Adipose tissue (tissue), 3 donors: ENCODE measurements around the gene PRKX. TPM values are rescaled to one million over a fixed set of nuclear protein-coding genes. Genes with fewer than 3 reads are reported as not detected.
"Not testable (repeated sequence)": the region's sequence is repeated elsewhere in the genome, so short reads cannot be mapped to it uniquely, and the experiment has no call there.

Source experiments
- H3K27ac ChIP-seq: one replicate; pipeline ENCODE4 v1.5.1; 2013; ENCODE audit warnings: low read depth, low read length
- WGBS, 3 donors: extraction: QIAGEN DNeasy Blood & Tissue Kit; methylation state at CpG; one replicate each; pipeline ENCODE4 v1.1.7; 2013; 5-methylcytosine and 5-hydroxymethylcytosine counted together
- polyA plus RNA-seq, 3 donors: library from polyadenylated mRNA; stranded (reverse); fragments of 200-250 nt; gene quantifications; one replicate each; pipeline ENCODE4 v1.2.3, GENCODE V29; 2013
- donor health status: healthy with polysubstance abuse.
- donor health status: Bipolar disorder and iron deficiency.
- donor health status: healthy.

The PRKX gene
- polyA plus RNA-seq, 3 donors: 2.4 to 5.2 (median 3.3) TPM

DNA sequence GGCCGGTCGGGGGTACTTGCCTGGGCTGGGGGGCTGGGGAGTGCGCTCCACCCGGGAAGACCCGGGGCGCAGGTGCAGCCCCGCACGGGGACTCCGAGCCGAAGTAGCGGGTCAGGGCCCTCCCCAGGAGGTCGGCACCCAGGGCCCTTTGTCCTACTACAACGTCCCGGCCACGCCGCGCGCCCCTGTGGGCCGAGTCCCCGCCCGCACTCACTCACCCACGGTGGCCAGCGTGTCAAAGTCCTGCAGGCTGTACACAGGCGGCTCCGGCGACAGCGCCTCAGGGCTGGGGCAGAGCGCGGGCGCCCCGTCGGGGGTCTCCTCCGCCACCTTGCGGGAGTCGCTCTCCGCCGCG is 602 bp downstream of the PRKX start:
- 0 to 1% (median 0%) methylated on average over 9 to 38 of the region's 38 CpGs for WGBS, 3 donors
- no peak overlapping the region for H3K27ac ChIP-seq

DNA sequence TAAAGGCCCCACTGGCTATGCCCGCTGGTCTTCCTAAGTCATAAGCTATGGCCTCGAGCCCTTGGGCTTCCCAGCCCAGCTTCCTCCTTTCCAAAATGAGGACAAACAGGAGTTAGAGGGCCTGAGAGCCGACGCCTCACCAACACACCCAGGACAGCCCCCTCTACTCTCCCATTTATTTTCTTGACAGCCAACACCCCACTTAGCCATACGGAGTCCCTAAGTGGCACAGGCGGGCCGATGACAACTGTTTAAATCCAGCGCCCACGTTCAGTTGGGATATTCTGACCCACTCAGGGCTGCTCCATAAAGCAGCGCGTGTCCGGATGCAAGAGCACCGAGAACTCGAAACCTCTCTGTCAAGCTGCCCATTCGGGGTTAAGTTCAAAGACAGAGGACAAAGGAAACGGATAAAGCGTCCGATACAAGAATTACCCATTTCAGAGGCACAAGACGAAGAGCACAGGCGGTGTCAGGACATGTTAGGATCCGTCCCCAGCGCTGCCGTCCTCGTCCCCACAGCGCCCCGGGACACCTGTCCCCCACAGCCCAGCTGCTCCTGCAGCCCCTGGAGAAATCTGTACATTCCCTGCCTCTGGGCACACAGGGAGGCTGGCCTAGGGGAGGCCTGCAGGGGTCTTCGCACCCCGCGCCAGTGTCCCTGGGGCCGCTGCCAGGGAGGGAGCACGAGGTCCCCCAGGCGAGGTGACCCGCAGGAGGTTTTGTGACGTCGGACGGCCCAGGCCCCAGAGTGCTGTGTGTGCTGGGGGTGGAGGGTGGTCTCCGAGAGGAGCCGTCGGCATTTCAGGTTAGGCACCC is 1.2 kb downstream of the PRKX start:
- H3K27ac ChIP-seq: no peak overlapping the region
- 4 to 32% (median 6%) methylated on average over 32 to 39 of the region's 39 CpGs for WGBS, 3 donors

DNA sequence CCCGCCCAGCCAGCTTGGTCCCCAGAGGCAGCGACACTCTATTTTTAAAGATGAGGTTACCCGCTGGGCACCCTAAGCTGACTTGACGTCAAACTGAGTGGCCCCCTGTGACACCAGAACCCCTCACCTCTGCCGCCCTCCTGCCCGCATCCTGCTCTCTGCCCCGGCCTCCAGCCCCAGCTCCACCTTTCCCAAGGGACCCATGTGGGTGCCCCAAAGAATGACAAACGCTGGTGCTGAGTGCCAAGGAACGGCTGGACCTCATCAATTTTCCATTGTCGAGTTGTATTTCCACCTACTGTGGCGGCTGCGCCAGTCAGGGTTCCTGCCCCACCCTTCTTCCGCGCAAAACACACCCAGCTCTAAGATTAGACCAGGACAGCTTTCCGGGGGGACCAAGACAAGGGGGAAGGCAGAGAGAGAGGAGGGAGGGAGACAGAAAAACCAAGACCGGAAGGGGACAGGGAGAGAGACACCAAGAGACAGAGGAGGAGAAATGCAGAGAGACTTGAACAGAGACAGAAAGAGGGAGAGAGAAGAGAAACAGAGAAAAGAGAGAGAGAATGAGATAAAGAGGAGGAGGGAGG is 2.0 kb downstream of the PRKX start:
- H3K27ac ChIP-seq: no peak overlapping the region

DNA sequence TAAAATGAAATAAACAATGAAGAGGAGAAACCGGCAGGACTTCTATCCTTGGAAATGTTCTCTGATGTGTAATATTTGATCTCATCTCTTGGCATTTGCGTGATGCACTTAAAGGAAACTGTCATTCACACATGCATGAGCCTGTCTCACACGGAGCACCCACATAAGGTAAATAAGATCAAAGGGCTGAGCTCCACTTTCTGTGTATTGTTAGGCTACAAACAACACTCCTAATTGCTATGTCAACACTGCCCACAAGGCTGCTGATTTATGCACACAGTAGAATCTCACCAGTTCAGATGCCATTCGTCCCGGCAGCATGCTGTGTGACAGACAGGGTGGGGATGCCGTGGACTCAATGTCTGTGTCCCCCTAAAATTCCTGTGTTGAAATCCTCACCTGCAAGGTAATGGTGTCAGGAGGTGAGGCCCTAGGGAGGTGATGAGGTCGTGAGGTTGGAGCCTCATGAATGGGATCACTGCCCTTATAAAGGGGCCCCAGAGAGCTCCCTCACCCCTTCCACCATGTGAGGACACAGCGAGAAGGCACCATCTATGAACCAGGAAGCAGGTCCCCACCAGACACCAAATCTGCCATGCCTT is 5.7 kb downstream of the PRKX start:
- WGBS, 3 donors: 57 to 88% (median 68%) methylated on average over 7 of the region's 8 CpGs
- not testable (repeated sequence) for H3K27ac ChIP-seq

More for the DNA sequence above, 2.0 kb downstream of the PRKX start:
- 43 to 81% (median 45%) methylated on average over 15 to 16 of the region's 16 CpGs for WGBS, 3 donors

DNA sequence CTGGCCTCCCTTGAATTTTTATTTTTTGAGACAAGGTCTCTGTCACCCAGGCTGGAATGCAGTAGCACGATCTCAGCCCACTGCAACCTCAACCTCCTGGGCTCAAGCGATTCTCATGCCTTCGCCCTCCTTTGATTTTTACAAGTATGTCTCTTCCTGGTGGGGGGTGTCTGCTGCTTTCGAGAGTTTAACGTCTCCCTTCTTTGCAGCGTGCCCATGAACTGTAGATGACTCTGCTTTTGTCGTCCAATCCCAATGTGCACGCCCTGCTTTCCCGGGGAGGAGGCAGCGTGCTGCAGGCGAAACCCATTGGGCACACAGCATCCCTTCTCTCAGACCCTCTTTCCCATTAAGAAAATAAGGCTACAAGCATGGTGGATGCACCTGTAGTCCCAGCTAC is 7.0 kb downstream of the PRKX start:
- 93 to 96% (median 94%) methylated on average over 9 to 11 of the region's 11 CpGs for WGBS, 3 donors
- no peak overlapping the region for H3K27ac ChIP-seq

DNA sequence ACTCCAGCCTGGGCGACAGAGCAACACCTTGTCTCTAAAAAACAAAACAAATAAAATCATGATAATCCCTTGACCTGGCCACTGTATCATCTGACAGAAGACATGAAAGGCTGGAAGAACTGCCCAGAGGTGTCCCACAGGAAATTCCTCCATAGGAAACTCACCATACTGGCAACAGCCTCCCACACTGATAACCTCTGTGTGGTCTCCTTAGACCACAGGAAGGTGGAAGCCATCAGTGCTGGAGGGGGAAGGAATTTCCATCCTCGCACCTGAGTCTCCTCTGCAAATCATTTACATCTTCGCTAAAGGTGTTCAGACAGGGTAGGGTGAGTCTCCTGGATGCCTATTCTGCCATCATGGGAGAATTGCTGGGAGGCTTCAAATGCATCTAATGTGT is 10.2 kb downstream of the PRKX start:
- 82 to 90% (median 86%) methylated on average over 3 of the region's 3 CpGs for WGBS, 3 donors
- not testable (repeated sequence) for H3K27ac ChIP-seq

DNA sequence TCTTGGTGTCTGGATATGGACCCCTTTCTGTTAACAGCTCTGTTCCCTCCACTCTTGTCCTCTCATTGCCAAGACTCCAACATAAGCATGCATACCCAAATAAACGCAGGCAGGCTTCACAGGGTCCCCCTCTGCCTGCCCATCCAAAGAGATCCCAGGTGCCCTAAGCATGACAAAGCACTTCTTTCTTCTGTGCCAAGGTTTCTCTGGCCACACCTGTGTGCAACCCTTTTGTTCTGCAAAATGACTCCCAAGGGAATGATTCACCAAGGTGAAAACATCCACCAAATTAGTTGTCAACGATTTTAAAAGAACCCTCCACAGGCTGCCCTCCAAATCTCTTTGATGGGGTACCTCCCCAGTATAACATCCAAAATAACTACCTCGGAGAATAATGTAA is 11.4 kb downstream of the PRKX start:
- WGBS, 3 donors: 31 to 58% (median 52%) methylated on average over 2 to 3 of the region's 3 CpGs
- H3K27ac ChIP-seq: not testable (repeated sequence)

DNA sequence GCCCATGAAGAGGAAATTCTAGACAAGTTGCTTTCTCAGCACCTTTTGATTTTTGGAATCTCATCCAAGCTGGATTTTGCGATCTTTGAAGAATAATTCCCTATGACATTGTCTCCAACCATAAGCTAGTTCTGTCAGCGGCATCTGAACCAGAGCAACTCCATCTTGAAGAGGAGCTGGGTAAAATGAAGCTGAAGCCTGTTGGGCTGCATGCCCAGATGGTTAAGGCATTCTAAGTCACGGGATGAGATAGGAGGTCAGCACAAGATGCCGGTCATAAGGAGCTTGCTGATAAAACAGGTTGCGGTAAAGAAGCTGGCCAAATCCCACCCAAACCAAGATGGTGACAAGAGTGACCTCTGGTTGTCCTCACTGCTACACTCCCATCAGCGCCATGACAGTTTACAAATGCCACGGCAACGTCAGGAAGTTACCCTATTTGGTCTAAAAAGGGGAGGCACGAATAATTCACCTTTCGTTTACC is 12.0 kb downstream of the PRKX start:
- WGBS, 3 donors: 93 to 98% (median 96%) methylated on average over 9 to 10 of the region's 10 CpGs
- H3K27ac ChIP-seq: not testable (repeated sequence)

DNA sequence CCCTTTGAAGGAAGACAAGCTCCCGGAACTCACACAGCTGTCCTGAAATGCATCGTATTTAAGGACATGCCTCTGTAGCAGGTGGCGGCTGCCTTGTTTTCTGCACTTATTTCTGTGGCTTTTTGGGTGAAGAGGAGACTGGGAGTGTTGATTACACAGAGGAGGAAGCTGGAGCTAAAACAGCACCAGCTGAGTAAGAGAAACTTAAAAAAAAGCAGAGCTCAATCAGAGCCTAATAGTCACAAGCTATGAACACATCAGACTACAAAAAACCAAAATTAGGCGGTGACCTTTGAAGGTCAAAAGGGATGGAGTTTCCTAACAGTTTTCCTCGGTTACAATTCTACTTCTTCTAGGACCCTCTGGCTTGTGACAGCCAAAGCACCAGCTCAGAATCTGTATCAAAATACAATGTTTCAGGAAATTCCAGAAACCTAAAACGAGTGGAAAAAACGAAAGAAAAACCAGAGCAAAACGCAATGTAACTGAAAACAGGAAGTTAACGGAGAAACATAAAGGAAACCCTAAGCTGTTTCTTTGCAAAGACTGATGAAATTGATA is 13.5 kb downstream of the PRKX start:
- 7 to 56% (median 22%) methylated on average over 9 of the region's 9 CpGs for WGBS, 3 donors
- H3K27ac ChIP-seq: no peak overlapping the region

DNA sequence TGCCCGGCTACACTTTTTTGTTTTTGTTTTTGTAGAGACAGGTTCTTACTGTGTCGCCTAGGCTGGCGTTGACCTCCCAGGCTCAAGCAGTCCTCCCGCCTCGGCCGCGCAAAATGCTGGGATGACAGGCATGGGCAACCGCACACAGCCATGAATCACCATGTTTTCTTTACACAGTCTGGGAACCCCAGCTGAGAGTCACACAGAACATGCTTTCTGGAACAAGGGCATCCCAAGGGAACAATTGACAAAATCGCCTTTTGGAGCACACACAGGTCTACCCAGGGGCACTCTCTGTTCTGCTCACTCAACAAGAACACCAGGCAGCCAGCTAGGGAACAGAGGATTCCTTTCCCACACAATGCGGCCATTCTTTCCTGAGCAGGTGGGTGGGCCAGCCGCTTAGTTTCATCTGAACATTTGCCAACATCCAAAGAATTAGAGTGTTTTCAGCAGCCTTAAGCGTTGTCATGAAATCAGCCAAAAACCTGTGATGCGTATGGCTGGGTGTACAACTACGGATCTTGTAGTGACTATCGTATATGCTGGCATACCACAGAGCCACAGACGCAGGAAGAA is 15.7 kb downstream of the PRKX start:
- WGBS, 3 donors: 64 to 67% (median 66%) methylated on average over 16 of the region's 16 CpGs
- no peak overlapping the region for H3K27ac ChIP-seq

DNA sequence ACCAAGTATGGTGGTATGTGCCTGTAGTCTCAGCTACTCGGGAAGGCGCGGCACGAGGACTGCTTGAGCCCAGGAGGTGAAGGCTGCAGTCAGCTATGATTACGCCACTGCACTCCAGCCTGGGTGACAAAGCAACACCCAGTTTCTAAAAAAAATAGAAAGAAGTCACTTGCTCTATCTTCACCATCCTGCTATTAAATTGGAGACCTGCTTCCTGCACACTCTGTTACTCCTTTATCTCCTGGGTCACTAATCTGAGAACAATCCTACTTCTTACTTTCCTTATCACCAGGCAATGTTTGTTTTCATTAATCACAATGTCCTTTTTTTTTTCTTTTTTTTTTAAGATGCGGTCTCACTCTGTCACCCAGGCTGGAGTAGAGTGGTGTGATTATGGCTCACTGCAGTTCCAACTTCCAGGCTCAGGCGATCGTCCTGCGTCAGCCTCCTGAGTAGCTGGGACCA is 16.2 kb downstream of the PRKX start:
- WGBS, 3 donors: 66 to 82% (median 73%) methylated on average over 9 of the region's 9 CpGs

DNA sequence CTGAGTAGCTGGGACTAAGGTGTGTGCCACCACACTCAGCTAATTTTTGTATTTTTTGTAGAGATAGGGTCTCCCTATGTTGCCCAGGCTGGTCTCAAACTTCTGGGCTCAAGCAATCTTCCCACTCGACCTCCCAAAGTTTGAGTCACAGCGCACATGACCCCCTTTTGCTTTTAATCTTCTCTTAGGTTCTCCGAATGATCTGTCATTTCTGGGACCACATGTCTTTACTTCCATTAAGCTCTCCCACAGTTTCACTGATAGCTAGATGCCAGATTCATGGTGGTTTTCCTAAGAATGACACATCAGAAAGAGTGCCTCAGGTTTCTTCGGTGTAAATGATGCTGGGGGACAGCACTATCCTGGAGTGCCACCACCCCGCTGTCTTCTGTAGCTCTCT is 17.9 kb downstream of the PRKX start:
- WGBS, 3 donors: 87 to 94% (median 93%) methylated on average over 5 of the region's 5 CpGs
- H3K27ac ChIP-seq: no peak overlapping the region

More for the DNA sequence above, 16.2 kb downstream of the PRKX start:
- H3K27ac ChIP-seq: no peak overlapping the region

DNA sequence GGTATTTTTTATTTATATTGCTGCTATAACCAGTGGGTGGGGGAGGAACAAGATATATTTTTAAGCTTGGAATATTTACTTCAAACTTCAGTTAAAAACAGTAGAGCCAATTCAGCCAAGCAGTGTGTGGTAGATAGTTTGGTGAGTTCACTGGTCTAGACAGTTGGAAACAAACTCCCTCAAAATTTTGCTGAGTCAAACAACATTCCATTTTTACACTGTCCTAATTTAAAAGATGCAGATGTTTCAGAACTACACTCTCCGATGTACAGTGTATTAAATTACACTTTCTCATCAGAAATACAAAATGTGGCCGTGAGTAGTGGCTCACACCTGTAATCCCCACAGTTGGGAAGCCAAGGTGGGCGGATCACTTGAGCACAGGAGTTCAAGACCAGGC is 23.3 kb downstream of the PRKX start:
- 53 to 88% (median 56%) methylated on average over 3 of the region's 3 CpGs for WGBS, 3 donors

DNA sequence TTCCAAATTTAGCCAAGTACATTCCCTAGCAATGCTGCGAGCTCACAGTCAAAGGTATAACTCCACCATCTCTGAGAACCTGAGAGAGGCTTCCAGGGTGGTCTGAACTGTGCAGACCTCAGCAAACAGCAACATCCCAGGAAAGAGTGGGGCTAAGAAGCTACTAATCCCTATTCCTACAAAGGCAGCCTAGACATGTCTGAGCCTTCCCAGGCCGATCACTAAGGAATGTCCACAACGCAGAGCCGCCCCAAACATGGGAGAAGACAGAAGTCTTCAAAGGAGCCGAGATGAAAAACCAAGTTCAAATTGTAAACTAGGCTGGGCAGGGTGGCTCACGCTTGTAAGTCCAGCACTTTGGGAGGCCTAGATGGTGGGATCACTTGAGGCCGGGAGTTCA is 30.2 kb downstream of the PRKX start:
- WGBS, 3 donors: 96% methylated on average over 7 of the region's 7 CpGs
- H3K27ac ChIP-seq: not testable (repeated sequence)

More for the DNA sequence above, 23.3 kb downstream of the PRKX start:
- no peak overlapping the region for H3K27ac ChIP-seq

DNA sequence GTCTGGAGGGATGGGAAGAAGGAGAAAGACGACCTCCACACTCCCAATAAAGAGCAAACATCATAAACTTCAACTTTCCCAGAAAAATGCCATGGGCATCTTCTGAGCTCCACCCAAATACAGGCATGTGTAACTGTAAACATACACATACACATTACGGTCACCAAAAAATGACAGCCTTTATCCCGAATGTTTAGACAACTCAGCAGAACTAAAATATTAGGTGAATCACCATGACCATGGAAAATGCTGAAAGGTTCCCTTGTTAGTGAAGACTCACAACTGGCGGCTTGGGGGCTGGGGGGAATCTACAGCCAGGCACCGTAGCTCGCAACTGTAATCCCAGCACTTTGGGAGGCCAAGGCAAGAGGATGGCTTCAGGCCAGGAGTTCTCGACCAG is 33.0 kb downstream of the PRKX start:
- 90 to 93% (median 93%) methylated on average over 7 of the region's 7 CpGs for whole genome bisulfite sequencing, 3 donors
- no peak overlapping the region for H3K27ac ChIP-seq

DNA sequence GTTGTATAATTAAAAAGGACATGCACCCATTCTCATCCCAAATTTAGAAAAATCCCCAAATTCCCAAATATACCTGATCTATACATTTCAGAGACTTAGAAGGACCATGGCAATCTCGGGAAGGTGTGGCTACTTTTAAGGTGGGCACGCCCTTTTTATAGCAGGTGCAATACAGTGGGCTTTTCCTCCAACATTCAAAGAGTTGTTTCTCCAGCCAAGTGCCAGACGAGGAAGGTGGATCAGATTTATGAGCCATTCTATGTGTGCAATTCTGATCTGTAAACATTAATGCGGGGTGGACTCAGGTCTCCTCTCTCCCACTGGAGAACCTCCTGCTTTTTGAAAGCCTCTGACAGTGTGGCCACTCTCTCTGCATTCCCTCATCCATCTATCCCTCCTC is 33.8 kb downstream of the PRKX start:
- no peak overlapping the region for H3K27ac ChIP-seq
- WGBS, 3 donors: 78 to 90% (median 86%) methylated on average over 4 of the region's 4 CpGs

DNA sequence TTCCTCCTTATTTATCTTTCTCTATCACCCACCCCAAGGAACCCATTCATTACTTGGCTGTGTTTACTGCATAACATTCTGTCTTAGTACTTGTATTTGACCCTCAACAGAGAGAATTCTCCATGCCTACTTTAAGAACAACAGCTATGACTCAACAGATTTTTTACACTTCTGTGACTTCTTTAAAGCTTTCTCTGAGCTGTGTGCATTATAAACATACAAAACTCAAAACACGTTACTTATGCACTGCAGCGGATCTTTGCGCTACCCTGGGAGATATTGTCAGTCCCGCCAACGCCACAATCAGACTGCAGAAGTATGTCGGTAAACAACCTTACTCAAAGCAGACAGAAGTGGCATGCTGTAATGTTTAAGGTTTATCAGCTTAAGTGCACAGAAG is 35.1 kb downstream of the PRKX start:
- WGBS, 3 donors: 85 to 88% (median 87%) methylated on average over 6 of the region's 6 CpGs
- H3K27ac ChIP-seq: no peak overlapping the region

DNA sequence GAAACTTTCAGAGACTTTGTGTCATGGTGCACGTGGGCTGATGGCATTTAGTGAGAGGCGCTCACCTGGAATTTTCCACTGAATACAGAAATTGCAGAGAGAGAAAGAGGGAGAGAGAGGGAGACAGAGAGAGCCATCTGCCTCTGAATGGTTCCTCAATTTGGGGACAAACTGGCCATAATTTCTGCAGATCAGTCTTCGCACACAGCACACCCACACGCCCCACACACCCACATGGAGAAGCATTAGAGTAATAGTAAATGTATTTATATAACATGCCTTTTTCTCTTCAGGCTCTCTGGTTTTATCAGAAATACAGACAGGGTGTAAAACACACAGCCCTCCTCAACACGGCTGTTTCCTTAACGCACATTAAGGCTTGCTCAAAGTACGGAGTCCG is 38.6 kb downstream of the PRKX start:
- 93 to 95% (median 95%) methylated on average over 8 of the region's 8 CpGs for WGBS, 3 donors
- no peak overlapping the region for H3K27ac ChIP-seq
